ENCODE data around the gene PCGF3.

DNA sequence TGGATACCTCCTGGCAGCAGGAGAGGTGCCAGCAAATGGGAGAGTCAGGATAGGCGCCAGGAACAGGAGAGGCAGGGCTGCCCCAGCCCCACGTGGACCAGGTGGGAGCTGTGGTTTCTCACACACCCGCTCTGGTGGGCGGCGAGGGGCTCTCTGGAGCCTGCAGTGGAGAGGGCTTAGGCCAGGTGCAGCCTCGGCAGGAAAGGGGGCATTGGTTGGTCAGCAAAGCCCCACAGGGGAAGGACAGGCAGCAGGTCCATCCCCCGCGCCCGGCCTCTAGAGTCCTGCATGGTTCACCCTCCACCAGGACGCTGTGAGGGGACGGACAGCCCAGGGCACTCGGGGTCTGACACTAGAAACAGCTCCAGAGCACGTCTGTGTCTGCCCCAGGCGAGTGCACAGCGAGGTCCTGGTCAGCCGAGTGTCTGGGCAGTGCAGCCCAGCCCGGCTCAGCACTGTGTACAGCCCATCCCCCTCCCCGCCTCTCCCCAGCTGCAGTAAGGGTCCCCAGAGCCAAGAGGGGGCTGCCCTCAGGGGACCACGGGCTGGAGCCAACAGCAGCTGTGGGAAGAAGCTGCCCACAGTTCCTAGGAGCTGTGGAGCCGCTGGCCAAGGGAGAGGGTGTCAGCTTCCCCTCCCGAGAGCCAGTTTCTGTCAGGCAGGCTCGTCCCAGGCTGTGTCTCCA is 39.7 kb upstream of the PCGF3 start:
- TF ChIP-seq, protein P1, sequence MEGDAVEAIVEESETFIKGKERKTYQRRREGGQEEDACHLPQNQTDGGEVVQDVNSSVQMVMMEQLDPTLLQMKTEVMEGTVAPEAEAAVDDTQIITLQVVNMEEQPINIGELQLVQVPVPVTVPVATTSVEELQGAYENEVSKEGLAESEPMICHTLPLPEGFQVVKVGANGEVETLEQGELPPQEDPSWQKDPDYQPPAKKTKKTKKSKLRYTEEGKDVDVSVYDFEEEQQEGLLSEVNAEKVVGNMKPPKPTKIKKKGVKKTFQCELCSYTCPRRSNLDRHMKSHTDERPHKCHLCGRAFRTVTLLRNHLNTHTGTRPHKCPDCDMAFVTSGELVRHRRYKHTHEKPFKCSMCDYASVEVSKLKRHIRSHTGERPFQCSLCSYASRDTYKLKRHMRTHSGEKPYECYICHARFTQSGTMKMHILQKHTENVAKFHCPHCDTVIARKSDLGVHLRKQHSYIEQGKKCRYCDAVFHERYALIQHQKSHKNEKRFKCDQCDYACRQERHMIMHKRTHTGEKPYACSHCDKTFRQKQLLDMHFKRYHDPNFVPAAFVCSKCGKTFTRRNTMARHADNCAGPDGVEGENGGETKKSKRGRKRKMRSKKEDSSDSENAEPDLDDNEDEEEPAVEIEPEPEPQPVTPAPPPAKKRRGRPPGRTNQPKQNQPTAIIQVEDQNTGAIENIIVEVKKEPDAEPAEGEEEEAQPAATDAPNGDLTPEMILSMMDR (IDR thresholded peaks at IDR 0.05): no peak
- TF ChIP-seq ZFX (IDR thresholded peaks at IDR 0.05; ENCODE audit: borderline replicate concordance): no peak

All from 22Rv1 (cell line).